ENCODE measurements around the gene LIPC.

LIPC gene

DNA sequence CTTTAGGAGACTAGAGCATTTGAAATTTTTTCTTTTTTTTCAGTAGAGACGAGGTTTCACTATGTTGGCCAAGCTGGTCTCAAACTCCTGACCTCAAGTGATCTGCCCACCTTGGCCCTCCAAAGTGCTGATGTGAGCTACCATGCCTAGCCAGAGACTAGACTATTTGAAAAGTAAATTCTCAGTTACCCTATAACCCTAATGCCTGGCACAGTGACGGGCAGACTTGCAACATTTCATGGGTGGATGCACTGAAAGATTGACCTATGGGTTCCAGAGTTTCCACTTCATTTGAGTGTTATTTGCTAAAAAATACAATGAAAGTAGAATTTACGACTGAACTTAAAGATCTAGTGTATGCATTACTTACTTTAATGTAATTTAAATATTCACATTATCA lies 45.7 kb upstream of the LIPC start:
- ATAC-seq, result no peak

DNA sequence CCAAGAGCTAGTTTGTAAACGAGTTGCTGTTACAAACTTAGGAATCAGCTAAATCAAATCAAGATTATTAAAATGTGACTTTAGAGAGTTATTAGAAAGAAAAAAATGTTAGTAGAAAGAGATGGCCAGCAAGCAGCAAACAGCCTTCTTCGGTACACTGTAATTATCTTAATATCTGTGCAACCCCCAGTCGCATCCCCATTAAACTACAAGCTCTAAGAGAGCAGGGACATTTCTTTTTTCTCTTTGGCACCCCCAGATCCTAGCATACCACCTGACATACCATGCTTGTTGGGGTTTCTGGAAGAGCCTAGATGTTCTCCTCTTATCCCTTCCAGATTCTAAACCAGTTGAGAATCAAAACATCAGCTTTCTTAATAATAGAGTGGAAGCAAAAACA lies 45.1 kb upstream of the LIPC start:
- TF ChIP-seq ARNTL (CRISPR knock-in tag; IDR thresholded peaks at IDR 0.05; ENCODE audit: borderline replicate concordance, low read depth) (no peak), RARB (CRISPR knock-in tag; IDR thresholded peaks at IDR 0.05) (no peak), CSDC2 (CRISPR knock-in tag; IDR thresholded peaks at IDR 0.05) (no peak), ZFP30 (CRISPR knock-in tag; IDR thresholded peaks at IDR 0.05) (no peak), OSR1 (CRISPR knock-in tag; IDR thresholded peaks at IDR 0.05) (no peak), GLIS3 (CRISPR knock-in tag; IDR thresholded peaks at IDR 0.05) (no peak), PPARA (CRISPR knock-in tag; IDR thresholded peaks at IDR 0.05; ENCODE audit: borderline replicate concordance) (no peak), BACH2 (CRISPR knock-in tag; IDR thresholded peaks at IDR 0.05; ENCODE audit: borderline replicate concordance) (no peak), TCF4 (CRISPR knock-in tag; IDR thresholded peaks at IDR 0.05; ENCODE audit: borderline replicate concordance) (no peak), ZC3H10 (CRISPR knock-in tag; IDR thresholded peaks at IDR 0.05) (no peak)
- TF ChIP-seq, protein P1, sequence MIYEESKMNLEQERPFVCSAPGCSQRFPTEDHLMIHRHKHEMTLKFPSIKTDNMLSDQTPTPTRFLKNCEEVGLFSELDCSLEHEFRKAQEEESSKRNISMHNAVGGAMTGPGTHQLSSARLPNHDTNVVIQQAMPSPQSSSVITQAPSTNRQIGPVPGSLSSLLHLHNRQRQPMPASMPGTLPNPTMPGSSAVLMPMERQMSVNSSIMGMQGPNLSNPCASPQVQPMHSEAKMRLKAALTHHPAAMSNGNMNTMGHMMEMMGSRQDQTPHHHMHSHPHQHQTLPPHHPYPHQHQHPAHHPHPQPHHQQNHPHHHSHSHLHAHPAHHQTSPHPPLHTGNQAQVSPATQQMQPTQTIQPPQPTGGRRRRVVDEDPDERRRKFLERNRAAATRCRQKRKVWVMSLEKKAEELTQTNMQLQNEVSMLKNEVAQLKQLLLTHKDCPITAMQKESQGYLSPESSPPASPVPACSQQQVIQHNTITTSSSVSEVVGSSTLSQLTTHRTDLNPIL (CRISPR knock-in tag; IDR thresholded peaks at IDR 0.05; ENCODE audit: low read depth), result no peak
- TF ChIP-seq, protein P2, sequence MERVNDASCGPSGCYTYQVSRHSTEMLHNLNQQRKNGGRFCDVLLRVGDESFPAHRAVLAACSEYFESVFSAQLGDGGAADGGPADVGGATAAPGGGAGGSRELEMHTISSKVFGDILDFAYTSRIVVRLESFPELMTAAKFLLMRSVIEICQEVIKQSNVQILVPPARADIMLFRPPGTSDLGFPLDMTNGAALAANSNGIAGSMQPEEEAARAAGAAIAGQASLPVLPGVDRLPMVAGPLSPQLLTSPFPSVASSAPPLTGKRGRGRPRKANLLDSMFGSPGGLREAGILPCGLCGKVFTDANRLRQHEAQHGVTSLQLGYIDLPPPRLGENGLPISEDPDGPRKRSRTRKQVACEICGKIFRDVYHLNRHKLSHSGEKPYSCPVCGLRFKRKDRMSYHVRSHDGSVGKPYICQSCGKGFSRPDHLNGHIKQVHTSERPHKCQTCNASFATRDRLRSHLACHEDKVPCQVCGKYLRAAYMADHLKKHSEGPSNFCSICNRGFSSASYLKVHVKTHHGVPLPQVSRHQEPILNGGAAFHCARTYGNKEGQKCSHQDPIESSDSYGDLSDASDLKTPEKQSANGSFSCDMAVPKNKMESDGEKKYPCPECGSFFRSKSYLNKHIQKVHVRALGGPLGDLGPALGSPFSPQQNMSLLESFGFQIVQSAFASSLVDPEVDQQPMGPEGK (CRISPR knock-in tag; IDR thresholded peaks at IDR 0.05; ENCODE audit: borderline replicate concordance), result no peak
- TF ChIP-seq, protein P3, sequence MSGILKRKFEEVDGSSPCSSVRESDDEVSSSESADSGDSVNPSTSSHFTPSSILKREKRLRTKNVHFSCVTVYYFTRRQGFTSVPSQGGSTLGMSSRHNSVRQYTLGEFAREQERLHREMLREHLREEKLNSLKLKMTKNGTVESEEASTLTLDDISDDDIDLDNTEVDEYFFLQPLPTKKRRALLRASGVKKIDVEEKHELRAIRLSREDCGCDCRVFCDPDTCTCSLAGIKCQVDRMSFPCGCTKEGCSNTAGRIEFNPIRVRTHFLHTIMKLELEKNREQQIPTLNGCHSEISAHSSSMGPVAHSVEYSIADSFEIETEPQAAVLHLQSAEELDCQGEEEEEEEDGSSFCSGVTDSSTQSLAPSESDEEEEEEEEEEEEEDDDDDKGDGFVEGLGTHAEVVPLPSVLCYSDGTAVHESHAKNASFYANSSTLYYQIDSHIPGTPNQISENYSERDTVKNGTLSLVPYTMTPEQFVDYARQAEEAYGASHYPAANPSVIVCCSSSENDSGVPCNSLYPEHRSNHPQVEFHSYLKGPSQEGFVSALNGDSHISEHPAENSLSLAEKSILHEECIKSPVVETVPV (CRISPR knock-in tag; IDR thresholded peaks at IDR 0.05), result no peak
- no peak for ATAC-seq

More for the DNA sequence above, 45.7 kb upstream of the LIPC start:
- TF ChIP-seq, protein P4, sequence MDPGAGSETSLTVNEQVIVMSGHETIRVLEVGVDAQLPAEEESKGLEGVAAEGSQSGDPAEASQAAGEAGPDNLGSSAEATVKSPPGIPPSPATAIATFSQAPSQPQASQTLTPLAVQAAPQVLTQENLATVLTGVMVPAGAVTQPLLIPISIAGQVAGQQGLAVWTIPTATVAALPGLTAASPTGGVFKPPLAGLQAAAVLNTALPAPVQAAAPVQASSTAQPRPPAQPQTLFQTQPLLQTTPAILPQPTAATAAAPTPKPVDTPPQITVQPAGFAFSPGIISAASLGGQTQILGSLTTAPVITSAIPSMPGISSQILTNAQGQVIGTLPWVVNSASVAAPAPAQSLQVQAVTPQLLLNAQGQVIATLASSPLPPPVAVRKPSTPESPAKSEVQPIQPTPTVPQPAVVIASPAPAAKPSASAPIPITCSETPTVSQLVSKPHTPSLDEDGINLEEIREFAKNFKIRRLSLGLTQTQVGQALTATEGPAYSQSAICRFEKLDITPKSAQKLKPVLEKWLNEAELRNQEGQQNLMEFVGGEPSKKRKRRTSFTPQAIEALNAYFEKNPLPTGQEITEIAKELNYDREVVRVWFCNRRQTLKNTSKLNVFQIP (CRISPR knock-in tag; IDR thresholded peaks at IDR 0.05; ENCODE audit: borderline replicate concordance, low read depth), result no peak
- TF ChIP-seq, protein P3 (CRISPR knock-in tag; IDR thresholded peaks at IDR 0.05), result no peak
- no peak for TF ChIP-seq OSR1 (CRISPR knock-in tag; IDR thresholded peaks at IDR 0.05)
- TF ChIP-seq CSDC2 (CRISPR knock-in tag; IDR thresholded peaks at IDR 0.05), result no peak
- TF ChIP-seq BACH2 (CRISPR knock-in tag; IDR thresholded peaks at IDR 0.05; ENCODE audit: borderline replicate concordance), result no peak
- TF ChIP-seq TCF4 (CRISPR knock-in tag; IDR thresholded peaks at IDR 0.05; ENCODE audit: borderline replicate concordance), result no peak
- TF ChIP-seq, protein P5, sequence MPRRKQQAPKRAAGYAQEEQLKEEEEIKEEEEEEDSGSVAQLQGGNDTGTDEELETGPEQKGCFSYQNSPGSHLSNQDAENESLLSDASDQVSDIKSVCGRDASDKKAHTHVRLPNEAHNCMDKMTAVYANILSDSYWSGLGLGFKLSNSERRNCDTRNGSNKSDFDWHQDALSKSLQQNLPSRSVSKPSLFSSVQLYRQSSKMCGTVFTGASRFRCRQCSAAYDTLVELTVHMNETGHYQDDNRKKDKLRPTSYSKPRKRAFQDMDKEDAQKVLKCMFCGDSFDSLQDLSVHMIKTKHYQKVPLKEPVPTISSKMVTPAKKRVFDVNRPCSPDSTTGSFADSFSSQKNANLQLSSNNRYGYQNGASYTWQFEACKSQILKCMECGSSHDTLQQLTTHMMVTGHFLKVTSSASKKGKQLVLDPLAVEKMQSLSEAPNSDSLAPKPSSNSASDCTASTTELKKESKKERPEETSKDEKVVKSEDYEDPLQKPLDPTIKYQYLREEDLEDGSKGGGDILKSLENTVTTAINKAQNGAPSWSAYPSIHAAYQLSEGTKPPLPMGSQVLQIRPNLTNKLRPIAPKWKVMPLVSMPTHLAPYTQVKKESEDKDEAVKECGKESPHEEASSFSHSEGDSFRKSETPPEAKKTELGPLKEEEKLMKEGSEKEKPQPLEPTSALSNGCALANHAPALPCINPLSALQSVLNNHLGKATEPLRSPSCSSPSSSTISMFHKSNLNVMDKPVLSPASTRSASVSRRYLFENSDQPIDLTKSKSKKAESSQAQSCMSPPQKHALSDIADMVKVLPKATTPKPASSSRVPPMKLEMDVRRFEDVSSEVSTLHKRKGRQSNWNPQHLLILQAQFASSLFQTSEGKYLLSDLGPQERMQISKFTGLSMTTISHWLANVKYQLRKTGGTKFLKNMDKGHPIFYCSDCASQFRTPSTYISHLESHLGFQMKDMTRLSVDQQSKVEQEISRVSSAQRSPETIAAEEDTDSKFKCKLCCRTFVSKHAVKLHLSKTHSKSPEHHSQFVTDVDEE (CRISPR knock-in tag; IDR thresholded peaks at IDR 0.05), result no peak
- TF ChIP-seq ZFP30 (CRISPR knock-in tag; IDR thresholded peaks at IDR 0.05), result no peak

DNA sequence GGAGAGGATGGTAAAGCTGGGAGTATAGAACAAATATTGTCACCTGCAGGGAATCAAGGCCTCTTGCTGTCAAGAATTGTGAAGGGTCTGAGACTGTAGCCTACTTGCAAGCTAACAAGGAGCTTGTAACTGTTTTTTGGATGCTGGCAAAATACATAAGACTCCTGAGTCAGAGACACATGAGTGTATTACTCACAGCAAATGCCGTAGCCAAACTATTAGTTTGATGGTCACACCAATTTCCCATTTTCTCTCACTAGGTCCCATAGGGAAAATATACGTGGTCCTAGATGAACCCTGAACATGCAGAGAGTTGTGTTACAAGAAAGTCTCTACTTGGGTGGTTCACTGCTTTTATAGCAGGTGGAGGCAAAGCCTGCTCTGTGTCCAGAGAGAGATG lies 44.7 kb upstream of the LIPC start:
- no peak for TF ChIP-seq ESRRG (CRISPR knock-in tag; IDR thresholded peaks at IDR 0.05)
- TF ChIP-seq, protein P5 (CRISPR knock-in tag; IDR thresholded peaks at IDR 0.05), result no peak
- TF ChIP-seq PPARA (CRISPR knock-in tag; IDR thresholded peaks at IDR 0.05; ENCODE audit: borderline replicate concordance), result no peak
- TF ChIP-seq RARB (CRISPR knock-in tag; IDR thresholded peaks at IDR 0.05), result no peak
- TF ChIP-seq ISL1 (CRISPR knock-in tag; IDR thresholded peaks at IDR 0.05), result no peak
- no peak for TF ChIP-seq ZNF70 (CRISPR knock-in tag; IDR thresholded peaks at IDR 0.05)
- TF ChIP-seq OSR1 (CRISPR knock-in tag; IDR thresholded peaks at IDR 0.05), result no peak
- TF ChIP-seq GLIS3 (CRISPR knock-in tag; IDR thresholded peaks at IDR 0.05), result no peak
- TF ChIP-seq, protein P4 (CRISPR knock-in tag; IDR thresholded peaks at IDR 0.05; ENCODE audit: borderline replicate concordance, low read depth), result no peak
- TF ChIP-seq ZFP30 (CRISPR knock-in tag; IDR thresholded peaks at IDR 0.05), result no peak
- TF ChIP-seq, protein P2 (CRISPR knock-in tag; IDR thresholded peaks at IDR 0.05; ENCODE audit: borderline replicate concordance), result no peak
- ATAC-seq, result no peak

Data from SK-N-SH treated with all-trans-retinoic acid at 6 μM for 48 hours (cell line).